ENCODE data around the gene KDM4C.

GRCh38 chr9:6870149-6870548 lies 112.4 kb downstream of the KDM4C start:
- no peak for TF ChIP-seq CTCF (IDR thresholded peaks at IDR 0.05 in 8 of 11, conservative IDR thresholded peaks at IDR 0.05 in 3 of 11)
- no peak for TF ChIP-seq POLR2A (IDR thresholded peaks at IDR 0.05)
- no peak for TF ChIP-seq POLR2AphosphoS5 (IDR thresholded peaks at IDR 0.05)
